ENCODE data around the gene ZHX3.

- TF ChIP-seq CTCF (IDR thresholded peaks at IDR 0.05; ENCODE audit: low read depth, low read length) (no peak), POLR2A (IDR thresholded peaks at IDR 0.05; ENCODE audit: extremely low read depth, insufficient read length) (no peak)
Observed at GRCh38 chr20:41203660-41204059, 113.9 kb downstream of the ZHX3 start.
